ENCODE data around the gene ERGIC1.

ERGIC1 gene

DNA sequence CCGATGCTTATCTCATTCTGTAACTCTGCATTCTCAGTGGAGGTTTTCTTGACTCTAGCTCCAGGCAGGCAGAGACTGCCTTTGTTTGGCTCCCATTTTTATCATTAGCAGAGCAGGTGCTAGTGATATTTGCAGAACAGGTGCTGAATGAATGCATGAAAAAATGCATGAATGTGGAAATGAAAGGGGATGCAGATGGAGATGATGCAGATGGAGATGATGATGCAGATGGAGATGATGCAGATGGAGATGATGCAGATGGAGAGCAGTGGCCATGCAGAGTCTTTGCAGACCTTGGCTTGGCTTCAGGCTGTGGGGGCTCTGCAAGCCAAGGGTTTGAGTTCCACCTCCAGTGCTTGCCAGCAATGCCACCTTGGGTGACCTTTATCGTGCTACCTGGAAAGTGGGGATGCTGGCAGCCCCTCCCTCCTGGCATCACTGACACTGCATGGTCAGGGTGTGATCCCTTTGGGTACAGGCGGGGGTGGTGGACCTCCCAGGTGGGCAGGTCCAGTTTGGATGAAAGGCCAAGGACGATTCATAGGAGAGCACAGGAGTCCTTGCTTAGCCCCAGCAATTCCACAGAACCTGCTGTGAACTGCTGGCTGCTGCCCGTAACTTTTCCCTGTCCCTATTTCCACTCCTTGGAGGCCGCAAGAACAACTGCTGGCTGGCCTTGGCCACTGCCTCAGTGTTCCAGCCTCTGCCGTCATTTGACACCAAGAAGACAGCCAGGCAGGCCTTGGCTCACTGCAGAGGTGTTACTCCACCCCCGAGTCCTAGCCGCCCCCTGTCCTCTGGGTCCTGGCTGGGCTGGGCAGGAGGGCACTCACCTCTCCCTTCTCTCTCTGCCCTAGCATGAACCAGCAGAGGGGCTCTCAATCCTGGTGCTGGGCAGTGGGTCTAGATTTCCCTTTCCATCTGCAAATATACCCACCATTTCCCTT is 33.0 kb downstream of the ERGIC1 start:
- DNase-seq = no peak

DNA sequence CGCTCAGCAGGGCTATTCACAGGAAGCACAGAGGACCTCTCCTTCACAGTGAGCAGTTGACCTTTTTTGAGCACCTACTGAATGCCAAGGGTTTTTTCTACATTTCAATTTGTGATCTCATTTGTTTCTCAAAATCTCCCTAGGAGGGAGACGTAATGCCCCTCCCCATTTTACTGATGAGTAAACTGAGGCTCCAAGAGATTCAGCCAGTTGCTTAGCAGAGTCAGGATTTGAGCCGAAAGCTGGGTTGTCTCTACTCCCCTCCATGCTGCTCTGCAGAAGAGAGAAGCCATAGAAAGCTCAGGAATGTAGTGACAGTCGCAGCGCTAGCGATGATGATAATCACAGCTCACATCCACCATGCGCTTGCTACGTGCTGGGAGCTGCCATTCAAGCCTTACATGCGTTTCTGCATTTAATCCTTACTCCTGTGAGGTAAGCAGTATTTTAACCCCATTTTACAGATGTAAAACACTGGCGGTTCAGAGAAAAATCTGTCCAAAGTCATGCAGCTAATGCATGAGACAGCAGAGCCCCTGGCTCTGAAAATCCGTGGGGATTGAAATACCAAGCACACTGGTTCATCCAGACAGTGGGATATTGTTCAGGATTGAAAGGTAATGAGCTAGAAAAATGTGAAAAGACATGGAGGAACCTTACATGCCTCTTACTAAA is 33.8 kb downstream of the ERGIC1 start:
- no peak for DNase-seq

DNA sequence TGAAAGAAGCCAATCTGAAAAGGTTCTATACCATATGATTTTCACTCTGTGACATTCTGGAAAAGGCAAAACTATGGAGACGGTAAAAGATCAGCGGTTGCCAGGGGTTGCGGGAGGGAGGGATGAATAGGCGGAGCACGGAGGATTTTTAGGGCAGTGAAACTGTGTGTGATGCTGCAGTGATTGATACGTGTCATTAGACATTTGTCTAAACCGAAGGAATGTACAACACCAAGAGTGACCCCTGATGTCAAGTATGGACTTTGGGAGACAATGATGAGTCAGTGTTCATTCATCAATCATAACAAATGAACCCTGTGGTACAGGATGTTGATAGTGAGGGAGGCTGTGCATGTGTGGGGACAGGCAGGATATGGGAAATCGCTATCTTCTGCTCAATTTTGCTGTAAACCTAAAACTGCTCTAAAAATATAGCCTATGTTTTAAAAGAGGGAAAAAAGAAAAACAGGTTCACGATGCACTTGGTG is 34.4 kb downstream of the ERGIC1 start:
- no peak for DNase-seq

DNA sequence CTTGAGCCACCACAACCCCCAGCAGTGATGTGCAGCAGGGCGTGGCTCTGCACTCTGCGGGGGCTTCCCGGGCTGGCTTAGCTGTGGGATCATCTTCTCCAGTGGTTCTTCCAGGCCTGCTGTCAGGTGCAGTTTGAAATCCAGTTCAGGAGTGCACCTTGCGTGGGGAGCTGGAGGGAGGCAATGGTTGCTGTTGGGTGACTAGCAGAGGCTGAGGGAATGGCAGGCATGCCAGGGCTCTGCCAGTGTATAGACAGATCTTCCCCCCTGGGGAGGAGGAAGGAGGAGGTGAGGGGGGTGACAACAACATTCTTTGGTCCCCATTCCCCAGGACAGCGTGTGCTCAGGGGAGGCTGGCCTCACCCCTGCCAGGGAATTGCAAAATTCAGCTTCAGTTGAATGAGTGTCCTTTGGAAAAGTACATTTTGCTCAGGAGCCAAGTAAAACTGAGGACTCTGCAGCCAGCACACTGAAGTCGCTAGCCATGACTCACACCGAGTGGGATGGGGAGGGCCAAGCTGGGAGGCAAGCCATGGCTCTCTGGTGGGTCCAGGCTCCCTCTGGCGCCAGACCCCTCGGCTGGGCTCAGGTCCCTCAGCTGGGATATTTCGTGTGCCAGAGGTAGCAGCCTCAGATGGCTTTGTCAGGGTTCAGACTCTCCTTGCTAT is 35.0 kb downstream of the ERGIC1 start:
- no peak for DNase-seq

DNA sequence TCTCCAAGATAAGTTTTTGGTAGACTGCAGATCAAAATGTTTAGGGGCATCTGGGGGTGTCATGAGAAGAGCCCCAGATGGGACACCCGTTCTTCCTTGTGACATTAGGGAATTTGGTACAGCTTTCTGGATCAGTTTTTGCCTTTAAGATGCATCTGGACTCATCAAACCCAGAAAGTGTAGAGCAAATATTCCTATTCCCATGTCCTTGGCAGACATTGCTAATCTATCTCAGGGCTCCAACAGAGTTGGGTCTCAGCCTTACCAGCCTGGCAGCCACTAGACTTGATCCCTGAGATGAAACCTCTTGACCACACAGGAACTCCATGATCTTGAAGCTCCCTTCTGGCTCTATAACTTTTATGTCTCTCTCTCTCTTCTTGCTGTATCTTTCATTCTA is 35.6 kb downstream of the ERGIC1 start:
- DNase-seq = no peak

DNA sequence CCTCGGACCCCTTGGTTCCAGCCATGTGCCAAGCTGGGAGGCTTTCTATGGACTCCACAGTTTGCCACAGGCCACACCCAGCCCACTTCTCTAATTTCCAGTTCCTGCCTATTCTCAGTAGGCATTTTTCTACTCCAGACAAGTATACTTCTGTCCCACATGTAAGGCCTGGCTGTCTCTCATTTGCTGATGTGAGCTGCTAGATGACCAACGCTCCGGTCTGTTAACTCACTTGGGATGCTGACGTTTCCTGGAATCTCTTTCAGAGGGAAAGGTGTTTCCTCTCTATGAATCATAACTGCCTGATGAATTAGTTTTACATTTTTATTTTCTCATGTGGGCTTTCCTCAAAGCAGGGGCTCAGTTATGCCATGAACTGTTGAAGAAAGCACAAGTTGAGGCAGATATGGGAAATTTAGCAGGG is 36.3 kb downstream of the ERGIC1 start:
- DNase-seq = no peak

DNA sequence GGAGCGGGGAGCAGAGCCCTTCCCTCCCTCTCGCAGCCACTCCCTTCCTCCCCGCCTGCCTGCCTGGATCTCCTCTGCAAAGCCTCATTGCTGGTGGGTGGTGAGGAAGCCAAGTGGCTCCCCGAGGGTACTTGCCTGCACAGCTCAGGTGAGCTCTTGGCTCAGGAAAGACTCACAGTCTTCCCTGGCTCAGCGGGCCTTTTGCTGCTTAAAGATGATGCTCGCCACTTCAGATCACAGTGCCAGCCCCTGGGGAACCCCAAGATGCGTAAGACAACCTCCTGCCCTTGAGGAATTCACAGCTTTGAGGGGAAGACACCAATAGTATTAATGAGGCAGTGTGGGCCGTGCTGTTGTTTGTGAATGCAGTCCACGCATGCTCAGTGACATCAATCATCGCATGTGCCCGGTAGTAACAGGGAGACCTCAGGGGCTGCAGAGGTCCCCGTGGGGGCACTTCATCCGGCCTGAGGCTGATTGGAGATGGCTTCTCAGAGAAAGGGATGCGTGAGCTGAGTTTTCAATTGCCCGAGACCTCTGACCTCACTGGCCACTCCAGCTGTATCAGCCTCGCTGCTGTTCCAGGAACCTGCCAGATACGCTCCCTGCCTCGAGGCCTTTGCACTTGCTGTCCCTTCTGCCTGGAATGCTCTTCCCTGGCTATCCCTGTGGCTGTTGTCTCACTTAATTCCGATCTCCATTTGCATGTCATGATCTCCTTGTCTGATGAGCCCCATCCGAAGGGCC is 36.8 kb downstream of the ERGIC1 start:
- DNase-seq = no peak

DNA sequence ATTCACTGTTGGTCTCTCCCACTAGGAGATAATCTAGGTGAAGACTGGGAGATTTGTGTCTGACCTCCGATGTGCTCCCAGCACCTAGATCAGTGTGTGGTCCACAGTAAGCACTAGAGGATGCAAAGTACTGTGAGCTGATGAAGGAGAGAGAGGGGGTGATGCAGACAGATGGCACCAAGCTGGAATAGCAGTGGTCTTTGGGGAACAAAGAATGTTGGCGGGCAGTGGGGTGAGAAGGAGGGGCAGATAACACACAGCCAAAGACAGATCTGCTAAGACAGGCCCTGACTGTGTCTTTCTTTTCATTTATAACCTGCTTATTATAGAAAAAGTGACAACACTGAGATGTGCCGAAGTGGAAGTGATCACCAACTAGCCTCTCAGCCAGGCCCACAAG is 37.5 kb downstream of the ERGIC1 start:
- DNase-seq = no peak

DNA sequence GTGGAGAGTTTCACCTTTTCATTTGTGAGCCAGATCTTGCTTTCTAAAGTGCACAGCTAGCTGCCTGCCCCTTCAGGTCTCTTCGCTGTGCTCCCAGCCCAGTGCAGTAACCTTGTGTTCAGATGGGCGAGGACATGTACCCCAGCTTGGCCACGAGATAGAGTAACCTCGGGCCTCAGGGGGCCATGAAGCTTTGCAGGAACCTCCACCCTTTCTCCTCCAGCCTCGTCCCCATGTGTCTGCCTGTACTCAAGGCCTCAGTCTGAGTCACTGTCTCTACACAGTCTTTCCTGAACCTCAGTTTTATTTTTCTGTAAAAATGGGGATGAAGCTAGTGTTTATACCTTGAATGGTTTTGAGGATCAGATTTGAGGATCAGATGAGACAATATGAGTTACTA is 37.9 kb downstream of the ERGIC1 start:
- DNase-seq = no peak

DNA sequence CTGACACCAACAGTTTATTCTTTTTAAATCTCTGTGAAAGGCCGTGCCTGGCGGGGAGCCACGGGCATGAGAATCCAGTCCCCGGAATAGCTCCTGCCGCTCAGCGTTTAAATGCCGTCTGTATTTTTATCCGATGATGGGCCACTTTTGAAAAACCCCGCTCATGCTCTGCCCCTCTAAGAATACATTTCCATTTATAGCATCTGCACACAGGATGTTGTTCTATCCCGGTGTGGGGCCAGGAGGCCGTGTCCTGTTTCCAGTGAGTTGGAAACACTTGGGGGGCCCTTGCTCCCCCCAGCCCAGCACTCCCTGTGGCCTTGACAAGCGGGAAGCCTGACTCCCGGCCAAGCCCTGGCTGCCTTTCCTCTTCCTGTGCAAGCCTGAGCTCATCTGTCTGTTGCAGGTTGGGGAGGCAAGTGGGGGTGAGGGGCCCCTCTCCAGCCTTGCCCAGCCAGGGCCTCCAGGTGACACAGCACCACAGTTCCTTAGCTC is 39.0 kb downstream of the ERGIC1 start:
- DNase-seq = no peak

DNA sequence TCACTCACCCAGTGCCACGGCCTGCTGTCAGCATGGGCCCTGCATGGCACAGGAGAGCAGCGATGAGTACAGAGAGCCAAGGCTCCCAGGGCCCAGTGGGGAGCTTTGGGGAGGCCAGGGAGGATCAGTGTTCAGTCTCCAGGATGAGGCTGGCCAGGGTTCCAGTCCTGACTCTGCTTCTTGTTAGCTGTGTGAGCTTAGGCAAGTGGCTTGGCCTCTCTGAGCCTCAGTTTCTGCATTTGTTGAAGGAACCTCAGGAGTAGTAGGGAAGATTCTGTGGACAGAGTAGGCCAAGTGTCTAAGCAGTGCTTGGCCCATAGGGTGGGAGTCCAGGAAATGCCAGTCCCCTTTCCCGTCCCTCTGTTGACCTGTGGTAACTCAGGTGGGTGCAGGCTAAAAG is 39.5 kb downstream of the ERGIC1 start:
- no peak for DNase-seq

DNA sequence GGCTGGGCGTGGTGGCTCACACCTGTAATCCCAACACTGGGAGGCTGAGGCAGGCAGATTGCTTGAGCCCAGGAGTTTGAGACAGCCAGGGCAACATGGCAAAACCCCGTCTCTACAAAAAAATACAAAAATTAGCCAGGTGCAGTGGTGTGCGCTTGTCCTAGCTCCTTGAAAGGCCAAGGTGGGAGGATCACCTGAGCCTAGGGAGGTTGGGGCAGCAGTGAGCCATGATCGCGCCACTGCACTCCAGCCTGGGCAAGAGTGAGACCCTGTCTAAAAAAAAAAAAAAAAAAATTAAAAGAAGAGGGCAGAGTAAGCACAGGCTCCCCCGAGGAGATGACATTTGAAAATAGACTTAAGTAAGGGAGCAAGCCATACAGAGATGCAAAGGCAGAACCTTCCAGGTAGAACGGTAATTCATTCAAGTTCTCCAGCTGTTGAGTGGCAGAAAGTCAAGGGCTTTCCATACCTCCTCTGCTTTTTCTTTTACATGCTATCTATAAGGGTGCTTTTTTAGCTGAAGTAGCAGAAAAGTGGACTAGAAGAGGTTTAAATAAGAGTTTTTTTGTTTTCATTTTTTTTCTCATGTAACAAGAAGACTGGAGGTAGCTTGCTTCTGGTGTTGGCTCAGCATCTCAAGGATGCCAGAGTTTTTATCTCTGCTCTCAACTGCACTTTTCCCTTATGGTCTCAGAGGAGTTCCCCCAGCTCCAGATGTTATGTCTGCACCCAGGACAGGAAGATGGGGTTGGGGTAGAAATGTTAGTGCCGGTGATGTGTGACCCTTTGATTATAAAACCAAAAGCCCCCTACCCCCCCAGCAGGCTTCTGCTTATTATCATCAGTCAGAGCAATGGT is 40.8 kb downstream of the ERGIC1 start:
- DNase-seq = no peak

DNA sequence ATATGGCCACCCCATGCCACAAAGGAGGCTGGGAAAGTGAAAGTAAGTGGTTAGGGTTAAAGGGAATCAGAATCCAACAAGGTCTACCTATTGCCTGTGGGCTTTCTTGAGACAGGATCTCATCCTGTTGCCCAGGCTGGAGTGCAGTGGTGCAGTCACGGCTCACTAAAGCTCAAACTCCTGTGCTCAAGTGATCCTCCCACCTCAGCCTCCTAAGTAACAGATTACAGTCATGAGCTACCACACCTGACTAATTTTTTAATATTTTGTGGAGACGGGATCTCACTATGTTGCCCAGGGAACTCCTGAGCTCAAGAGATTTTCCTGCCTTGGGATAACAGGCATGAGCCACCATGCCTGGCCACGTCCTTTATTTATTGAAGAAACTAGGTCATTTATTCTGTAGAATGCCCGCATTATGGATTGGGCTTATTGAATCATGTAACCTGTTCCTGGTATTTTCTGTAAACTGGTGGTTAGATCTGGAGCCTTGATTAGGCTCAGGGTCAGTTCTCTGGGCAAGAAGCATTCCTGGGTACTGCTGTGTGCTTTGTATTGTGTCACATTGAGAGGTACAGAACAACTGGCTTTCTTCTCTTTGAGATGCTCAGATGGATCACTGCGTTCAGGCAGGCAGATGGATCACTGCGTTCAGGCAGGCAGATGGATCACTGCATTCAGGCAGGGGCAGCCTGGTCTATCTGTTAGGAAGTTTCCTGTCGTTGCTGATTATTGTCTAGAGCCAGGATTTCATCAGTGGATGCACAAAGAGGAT is 41.6 kb downstream of the ERGIC1 start:
- no peak for DNase-seq

DNA sequence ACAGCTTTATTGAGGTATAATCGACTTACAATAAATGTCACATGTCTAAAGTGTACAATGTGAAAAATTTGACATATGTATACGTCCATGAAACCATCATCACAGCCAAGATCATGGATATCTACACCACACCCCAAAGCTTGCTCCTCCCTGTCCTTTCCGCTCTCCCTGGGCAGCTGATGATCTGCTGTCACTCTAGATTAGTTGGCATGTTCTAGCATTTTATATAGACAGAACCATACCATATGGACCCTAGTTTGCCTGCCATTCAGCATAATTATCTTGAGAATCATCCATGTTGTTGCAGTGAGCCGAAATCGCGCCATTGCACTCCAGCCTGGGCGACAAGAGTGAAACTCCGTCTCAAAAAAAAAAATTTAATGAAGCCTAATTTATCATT is 42.5 kb downstream of the ERGIC1 start:
- DNase-seq = no peak

DNA sequence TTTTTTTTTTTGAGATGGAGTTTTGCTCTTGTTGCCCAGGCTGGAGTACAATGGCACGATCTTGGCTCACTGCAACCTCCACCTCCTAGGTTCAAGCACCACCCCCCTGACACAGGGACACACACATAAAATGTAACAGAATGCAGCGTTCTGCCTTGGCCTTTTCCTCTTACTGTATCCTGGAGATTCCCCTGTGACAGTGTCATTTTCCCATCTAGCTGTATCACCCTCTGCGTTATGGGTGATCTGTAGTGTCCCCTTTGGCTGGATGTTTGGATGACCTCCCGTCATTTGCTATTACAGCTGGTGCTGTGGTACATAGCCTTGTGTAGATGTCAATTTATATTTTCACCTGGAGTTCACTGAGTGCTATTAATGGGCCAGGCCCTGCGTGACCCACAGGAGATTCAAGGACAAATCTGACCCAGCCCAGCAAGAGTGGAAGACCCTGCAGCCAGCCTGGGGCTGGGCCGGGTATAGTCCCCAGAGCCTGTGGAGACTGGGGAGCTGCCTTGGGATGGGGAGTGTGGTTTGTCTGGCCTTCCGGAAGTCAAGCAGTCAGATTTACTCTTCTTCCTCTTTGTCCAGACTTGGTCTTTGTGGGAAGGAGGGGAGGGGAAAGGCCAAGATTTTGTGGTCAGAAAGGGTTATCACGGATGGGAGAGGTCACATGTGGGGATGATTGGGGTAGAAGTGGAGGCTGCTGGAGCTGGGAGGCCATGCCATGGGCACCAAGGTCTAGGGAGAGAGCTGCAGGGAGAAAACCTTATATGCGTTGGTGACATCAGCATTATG is 43.6 kb downstream of the ERGIC1 start:
- DNase-seq = no peak

DNA sequence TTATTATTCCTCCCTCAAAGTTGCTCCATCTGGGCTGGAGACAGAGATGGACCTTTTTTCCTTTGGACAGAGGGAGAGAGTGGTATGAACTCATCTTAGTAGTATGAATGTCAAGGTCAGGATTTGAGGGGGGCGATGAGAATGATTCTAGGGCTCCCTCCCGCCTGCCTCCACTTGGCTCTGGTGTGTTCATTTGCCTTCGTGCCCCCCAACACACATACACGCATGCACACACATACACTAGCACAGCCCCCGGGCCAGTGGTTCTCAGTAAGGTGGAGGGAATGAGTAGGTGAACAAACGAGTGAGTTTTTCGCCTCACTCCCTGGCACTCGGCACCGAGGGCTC is 44.5 kb downstream of the ERGIC1 start:
- DNase-seq = no peak

DNA sequence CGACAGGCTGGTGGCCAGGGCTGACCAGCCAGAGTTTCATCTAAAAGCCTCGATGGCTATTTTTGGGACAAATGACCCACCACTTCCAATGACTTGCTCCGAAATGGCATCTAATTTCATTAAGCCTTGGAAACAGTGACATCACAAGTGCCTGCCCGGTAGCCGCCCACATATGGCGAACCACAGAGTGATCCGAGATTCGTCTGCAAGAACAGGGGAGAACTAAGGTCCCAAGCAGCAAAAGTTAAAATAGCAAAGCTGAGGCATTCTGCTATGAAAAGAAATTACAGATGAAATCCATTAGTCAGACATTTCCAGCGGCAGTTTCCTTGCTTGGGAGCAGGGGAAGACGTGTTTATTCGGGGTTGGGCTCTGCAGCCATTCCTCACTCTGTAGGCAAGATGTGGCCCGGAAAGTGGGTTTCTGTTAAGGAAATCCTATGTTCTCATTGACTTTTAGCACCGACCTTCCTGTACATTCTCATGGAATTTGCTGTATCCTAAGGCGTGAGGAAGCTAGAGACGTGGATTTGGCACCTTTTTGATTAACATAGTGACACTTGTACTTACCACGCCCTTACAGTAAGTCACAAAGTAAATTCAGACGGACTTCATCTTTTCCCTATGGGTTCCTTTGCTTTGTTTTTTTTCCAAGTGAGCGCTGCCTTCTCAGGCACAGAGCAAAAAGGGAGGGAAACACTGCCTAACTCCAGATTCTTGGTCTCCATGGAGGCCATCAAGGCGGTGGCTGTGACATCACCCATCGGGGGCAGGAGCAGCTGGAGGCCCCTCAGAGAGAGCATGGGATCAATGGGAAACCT is 45.1 kb downstream of the ERGIC1 start:
- no peak for DNase-seq

DNA sequence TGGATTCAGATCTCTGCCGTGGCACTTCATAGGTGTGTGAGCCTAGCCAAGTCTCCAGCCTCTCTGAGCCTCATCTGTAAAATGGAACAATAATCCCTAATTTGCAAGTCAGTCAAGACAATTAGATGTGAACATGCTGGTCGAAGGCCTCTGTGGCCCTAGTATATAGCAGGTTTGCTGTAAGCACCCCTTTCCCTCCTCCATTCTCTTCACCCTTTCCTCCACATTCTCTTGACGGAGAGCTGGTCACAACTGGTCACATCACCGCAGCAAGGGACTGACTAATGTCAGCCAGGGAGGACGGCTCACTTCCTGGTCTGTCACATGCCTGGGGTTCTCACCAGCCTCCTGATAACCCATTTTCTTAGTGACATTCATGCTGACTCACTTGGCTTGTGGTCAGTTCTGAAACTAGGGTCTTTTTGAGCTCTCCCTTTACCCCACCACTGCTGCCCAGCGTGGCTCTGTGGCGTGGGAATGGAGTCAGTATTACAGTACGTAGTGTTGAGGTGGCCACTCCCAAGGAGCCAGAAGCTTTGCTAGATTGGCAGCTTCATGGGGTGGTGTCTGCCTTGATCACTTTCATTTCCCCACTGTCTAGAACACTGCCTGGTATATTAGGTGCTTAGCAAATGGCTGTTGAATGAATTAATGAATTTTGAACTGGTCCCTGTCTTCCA is 47.8 kb downstream of the ERGIC1 start:
- no peak for DNase-seq

DNA sequence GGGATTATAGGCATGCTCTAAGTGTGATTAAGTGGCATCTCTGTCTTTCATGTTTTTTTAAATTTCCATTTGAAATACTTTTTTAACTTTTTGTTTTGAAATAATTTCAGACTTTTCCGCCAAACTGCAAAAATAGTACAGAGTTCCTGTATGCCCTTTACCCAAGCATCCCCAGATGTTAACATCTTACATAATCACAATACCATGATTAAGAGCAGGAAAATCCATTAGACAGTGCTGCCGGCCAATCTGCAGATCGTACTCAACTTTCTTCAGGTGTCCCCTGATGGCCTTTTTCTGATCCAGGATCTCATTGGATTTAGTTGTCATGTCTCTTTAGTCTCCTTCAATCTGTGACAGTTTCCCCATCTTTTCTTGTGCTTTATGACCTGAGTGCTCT is 49.0 kb downstream of the ERGIC1 start:
- DNase-seq = no peak
